HG03342 (cell line): ENCODE measurements around the gene ORAI2.
A peak's percentile ranks its signal among the peaks of the same experiment; 100 is the strongest.

Experiments used
- ATAC-seq: cut with Tn5 transposase; IDR thresholded peaks from one replicate; pipeline ENCODE4 v1.9.1; 2021; ENCODE audit warnings: mild to moderate bottlenecking, moderate library complexity; ENCODE audit not compliant: unreplicated experiment

ORAI2 gene

GRCh38 chr7:102413611-102414010, 19.8 kb upstream of the ORAI2 start:
- no peak for ATAC-seq

DNA sequence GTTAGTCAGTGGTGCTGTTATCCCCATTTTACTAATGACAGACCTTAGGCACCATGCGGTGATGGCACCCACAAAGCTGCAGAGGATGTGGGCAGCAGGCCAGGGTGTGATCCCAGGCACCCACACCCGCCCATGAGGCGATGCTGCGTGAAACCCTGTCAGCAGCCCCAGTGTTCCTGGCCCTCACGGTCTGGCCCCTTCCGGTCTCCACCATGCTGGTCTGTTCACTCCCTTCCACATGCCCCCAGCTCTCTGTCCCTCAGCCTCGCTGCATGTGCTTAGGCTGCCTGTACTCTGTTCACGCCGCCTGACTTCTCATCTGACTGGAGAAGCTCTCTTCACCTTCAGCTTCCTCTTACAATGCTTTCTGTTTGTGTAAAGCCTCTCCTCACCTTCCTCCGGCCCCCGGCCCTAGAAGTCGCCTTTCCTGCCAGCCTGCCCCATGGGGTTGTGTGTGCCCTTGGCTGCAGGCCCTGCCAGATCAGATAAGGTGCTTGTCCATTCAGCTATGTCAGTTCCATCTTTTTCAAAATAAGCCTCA, 17.6 kb upstream of the ORAI2 start:
- ATAC-seq: peak; percentile 62

- no peak for ATAC-seq
Observed at GRCh38 chr7:102416406-102416805, 17.0 kb upstream of the ORAI2 start.

DNA sequence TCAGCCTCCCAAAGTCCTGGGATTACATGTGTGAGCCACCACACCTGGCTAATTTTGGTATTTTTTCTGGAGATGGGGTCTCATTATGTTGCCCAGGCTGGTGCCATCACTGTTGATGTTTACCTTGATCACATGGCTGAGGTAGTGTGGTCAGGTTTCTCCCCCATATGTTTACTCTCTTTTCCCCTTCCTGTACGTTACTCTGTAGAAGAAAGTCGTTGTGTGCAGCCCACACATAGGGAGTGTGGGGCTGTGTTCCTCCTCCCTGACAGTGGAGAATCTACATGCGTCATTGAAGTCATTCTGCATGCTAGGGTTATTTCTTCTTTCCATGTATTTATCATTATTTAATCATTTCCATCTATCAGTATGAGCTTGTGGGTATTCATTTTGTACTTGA, 16.3 kb upstream of the ORAI2 start:
- no peak for ATAC-seq

DNA sequence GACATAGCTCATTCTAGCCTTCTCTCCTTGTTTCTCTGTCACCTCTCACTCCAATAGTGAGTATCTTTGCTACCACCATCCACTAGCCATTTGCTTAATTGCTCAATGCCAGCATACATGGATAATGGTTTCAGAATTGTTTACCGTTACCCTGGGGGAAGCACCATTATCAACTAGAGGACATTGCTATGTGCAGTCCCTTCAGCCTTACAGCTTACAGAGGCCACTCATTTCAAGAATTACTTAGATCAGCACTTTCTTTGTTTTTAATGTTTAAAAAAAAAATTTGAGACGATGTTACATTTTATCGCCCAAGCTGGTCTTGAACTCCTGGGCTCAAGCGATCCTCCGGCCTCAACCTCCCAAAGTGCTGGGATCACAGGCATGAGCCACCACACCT, 14.8 kb upstream of the ORAI2 start:
- ATAC-seq: no peak

- no peak for ATAC-seq
Observed at GRCh38 chr7:102421706-102422240, 11.6 kb upstream of the ORAI2 start.

GRCh38 chr7:102424129-102424551, 9.2 kb upstream of the ORAI2 start:
- ATAC-seq: no peak

- no peak for ATAC-seq
Observed at GRCh38 chr7:102424787-102425218, 8.6 kb upstream of the ORAI2 start.

DNA sequence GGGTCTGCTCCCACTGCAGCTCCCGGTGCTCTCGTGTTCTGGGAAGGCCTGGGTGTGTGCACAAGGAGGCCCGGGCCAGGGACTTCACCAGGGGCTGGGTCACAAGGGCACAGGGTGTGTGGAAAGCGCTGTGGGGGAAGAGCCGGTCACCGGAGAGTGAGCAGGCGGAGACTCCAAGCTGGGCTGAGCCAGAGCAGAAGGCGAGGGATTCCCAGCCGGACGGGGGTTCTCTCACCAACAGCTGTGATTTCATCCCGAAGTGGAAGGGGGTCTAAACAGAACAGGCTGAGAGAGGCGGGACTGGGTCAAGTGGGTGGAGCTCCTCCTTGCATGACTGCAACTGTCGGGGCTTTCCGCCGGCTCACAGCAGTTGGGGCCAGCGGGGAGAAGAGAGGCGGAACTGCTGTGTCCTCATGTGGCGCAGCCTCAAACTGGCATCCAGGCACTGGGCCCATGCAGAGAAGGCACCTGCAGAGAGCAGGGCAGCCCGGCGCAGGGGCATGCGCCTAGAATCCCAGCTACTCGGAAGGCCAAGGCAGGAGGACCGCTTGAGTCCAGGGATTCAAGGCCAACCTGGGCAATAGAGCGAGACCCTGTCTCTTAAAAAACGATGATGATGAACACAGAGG, 7.6 kb upstream of the ORAI2 start:
- peak; percentile 71 for ATAC-seq

DNA sequence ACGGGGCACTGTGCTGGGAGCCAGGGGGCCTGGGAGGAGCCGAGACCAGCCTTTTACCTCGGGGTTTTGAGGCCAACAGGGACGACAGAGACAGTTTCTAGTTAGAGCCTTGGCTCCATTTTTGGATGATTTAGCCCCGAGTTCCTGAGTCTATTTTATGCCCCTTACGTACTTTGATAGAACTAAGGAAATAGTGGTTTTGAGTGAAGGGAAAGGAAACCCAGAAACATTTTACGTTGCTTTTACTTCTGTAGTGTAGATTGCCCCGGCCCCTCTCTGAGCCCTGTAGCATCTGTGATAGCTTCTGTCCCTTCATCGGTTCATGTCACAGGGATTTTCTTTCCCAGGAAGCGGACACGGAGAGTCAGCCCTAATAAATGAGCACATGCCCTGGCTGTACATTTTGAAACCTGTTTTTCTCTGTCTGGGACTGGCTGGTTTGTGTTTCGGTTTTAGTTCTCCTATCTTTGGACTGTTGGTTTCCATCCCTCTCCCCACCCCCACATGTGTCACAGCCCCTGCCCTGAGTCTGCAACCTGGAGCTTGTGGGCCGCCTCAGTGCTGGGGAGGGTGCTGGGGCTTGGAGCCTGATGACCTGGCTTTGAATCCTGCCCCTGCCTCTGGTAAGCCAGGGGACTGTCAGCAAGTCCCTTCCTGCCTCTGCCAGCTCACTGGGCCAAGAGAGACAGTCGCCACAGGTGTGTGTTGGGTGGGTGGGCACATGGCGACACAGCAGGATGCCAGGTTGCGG, 6.9 kb upstream of the ORAI2 start:
- peak; percentile 44 for ATAC-seq

- no peak for ATAC-seq
Observed at GRCh38 chr7:102427019-102427405, 6.4 kb upstream of the ORAI2 start.

- ATAC-seq: no peak
Observed at GRCh38 chr7:102429141-102429899, 4.1 kb upstream of the ORAI2 start.

DNA sequence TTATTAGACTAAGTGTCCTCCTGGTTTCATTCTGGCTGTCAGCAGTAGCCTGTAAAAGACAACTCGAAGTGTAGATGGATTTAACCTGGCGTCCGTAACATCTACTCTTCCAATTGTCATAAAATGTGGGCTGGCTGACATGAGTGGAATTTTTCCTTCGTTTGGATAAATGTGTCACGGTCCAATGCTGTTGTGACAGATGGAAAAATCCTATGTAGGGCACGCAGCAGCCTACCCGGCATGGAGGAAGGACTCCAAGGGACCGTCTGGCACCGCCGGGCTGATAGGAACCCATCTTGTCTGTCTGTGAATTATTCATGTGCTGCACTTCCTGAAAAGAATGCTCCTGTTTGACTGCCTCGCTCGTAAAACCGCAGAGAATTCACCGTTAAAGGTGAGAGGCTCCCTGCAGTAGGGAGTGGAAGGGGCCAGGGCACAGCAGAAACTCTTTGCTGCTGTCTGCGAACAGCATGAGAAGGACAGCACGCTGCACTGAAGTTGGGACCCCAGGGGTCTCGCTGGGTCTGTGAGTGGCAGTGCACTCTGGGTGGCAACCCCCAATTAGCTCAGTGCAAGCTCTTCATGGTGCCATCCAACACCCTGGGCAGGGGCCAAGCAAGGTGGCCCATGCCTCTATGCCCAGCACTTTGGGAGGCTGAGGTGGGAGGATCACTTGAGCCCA, 1.6 kb upstream of the ORAI2 start:
- no peak for ATAC-seq

DNA sequence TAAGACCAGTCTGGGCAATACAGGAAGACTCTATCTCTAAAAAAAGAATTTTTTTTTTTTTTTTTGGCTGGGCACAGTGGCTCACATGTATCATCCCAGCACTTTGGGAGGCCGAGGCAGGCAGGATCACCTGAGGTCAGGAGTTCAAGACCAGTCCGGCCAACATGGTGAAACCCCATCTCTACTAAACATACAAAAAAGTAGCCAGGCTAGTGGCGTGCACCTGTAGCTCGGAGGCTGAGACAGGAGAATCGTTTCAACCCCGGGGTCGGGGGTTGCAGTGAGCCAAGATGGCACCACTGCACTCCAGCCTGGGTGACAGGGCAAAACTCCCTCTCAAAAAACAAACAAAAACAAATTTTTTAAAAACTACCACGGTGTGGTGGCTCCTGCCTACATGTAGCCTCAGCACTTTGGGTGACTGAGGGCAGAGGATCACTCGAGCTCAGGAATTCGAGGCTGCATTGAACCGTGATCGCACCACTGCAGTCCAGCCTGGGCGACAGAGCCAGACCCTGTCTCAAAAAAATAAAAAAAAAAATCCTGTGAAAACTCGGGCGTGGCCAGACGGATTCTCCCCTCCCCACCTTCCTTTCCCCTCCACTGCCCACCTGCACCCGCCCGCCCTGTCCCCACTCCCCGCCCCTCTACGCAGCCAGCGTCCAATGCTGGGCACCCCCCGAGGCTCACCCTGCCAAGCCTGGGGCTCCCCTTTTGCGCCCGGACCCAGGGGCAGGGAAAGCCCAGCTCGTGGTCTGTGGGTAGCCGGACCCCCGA, 745 bp upstream of the ORAI2 start:
- peak; percentile 35 for ATAC-seq

DNA sequence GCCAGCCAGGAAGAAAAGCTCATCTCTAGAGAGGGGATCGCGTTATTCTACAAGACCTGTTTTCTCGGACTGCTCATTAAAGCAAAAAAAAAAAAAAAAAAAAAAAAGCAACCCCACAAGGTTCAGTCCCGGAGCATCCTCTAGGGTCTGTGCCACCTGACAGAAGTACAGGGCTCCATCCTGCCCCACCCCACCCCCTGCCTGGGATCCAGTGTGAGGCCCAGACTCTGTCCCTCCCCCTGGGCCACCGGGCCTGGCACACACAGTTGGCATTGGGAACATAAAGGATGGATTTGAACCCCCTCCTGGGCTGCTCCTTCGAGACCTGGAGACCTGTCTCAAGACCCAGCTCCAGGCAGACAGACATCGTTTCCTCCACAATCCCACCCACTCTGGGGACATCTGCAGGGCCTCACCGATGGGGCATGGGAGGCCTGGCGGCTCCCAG, 688 bp downstream of the ORAI2 start:
- no peak for ATAC-seq

DNA sequence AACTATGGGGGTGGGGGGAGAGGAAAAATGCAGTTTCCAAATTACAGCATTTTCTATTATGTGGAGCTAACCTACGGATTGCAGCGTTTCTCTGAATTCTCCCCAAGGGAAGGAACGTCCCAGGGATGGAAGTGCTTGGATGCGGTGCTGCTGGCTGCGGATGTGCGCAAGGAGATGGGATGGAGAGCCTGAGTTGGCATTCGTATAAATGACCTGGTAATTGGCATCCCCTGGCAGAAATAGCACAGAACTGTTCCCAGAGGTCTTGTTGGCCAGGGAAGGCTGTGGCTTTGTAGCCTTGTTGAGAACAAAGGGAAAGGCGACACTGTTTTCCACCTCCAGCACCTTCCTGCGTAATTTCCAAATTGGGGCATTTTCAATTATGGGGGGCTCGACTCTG, 2.7 kb downstream of the ORAI2 start:
- ATAC-seq: no peak

DNA sequence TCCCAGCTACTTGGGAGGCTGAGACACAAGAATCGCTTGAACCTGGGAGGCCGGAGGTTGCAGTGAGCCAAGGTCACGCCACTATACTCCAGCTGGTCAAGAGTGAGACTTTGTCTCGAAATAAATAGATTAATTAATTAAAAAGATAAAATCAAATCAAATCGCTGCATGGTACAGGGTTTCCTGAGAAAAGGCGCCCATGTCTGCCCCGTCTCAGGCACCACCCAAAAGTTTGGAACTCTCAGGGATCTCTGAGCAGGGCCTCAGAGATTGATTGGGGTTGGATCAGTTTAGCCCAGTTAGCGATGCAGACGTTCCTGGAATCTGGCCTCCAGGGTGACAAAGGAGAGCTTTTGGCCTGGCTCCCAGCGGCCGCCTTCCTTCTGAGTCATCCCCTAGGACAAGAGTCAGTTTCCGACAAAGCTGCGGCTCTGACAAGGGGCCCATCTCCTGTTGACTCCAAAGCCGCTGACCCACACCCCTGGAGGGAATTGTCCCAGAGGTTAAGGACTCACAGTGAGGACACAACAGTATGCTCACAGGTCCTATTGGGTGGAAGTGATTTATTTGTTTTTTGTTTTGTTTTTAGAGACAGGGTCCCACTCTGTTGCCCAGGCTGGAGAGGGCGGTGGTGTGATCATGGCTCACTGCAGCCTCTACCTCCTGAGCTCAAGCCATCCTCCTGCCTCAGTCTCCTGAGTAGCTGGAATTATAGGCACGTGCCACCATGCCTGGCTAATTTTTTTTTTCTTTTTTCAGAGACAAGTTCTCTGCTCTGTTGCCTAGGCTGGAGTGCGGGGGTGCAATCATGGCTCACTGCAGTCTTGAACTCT, 6.8 kb downstream of the ORAI2 start:
- no peak for ATAC-seq

DNA sequence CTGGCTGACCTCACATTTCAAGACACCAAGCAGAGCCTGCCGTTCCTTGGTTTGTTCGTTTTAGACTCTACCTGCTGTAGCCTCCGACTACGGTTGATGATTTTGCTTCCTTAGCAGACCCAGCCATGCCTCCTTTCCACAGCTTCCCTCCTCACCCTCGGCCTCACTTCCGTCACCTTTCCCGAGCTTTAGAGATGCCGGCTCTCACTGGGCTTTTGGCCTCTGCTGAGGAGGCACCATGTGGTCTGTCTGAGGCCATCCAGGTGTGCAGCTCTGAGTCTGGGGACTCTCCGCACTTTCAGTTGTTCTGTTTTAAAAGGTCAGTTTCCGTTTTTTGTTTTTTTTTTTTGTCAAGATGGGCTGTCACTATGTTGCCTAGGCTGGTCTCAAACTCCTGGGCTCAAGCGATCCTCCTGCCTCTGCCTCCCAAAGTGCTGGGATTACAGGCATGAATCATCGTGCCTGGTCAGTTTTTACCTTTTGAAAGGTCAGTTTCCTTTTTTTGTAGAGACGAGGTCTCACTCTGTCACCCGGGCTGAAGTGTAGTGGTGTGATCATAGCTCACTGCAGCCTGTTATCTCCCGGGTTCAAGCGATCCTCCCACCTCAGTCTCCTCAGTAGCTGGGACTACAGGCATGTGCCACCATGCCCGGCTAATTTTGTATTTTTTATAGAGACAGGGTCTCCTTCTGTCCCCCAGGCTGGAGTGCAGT, 11.7 kb downstream of the ORAI2 start:
- ATAC-seq: peak; percentile 45
